ENCODE measurements around the gene ZNF821. TPM values are rescaled to one million over a fixed set of nuclear protein-coding genes. Genes with fewer than 3 reads are reported as not detected.

Gene ZNF821
- polyA plus RNA-seq, 1 of the 3 experiments (the other 2 are of a cell fraction): 8.8 TPM

DNA sequence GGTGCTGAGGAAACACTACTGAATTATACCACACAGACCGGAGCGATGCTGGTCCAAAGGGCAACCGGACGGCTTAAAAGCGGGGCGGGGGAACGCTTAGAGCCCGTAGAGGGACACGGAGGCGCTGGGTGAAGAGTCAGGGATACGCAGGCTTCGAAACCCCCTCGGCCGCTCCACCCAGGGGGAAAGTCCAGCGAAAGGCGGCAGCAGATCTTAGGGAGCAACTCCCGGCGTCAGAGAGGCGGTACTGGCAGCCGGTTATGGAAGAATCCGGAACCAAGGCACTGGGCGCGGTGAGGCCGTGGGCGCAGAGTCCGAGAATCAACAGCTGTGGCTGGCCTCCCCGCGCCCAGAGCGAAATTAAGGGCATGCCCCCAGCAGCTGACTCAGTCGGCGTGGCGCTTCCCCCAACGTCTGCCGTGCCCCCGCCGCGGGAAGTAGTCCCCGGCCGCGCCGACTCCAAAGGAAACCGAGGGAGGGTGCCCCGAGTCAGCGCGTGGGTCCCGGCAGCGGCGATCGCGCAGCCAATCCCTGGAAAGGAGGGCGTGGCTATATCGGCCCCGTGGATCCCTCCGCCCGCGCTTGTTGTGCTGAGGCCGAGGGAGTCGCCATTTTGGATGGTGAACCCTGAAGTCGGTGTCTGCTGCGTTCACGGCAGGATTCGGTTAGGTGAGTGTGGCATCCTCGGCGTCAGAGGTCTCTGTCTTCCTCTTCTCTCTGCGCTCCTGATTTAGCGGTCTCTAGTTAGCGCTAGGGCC, 11.1 kb upstream of the ZNF821 start, which contains the start of gene IST1:
IST1 (plus strand) TSS at position 611 of the 758 bp plus-strand sequence. CDS start 20,110 bp downstream, outside the sequence.
- no peaks in the 10 kb centered on the region for H3K9me3 ChIP-seq
- no peaks in the 10 kb centered on the region for H3K27me3 ChIP-seq (ENCODE audit: insufficient read depth)
- peak within 1 kb of the TSS; percentile 69 to 94 for H3K4me3 ChIP-seq (ENCODE audit: low read depth in 2 of 2, low read length in 1 of 2)
- H3K9me2 ChIP-seq: no peaks in the 10 kb centered on the region
- peaks cover 0 to 19% of the 10 kb centered on the region in 2 experiments for H3K36me3 ChIP-seq (replicated peaks in 1 of 2; ENCODE audit: control insufficient read depth in 1 of 2, insufficient read depth in 2 of 2, low read length in 1 of 2)
- H2AFZ ChIP-seq (ENCODE audit: low read depth): peak within 1 kb of the TSS; percentile 80
- H3K9ac ChIP-seq: peak within 1 kb of the TSS; percentile 98
- H3K79me2 ChIP-seq (ENCODE audit: insufficient read depth): peaks cover 47% of the 10 kb centered on the region
- peak within 1 kb of the TSS; percentile 90 for H3K4me2 ChIP-seq
- WGBS (ENCODE audit: low lambda C conversion rate): 1% methylated on average over 20 of the region's 67 CpGs
- POLR2A ChIA-PET: interaction anchor here (1.7 kb wide), 1 partner anchor 11 kb away, joined by 13 read pairs; the partner anchor contains the start of gene ZNF821
- H3F3A ChIP-seq (replicated peaks; ENCODE audit: insufficient read depth): peaks cover 13% of the 10 kb centered on the region
- peaks cover 5 to 6% of the 10 kb centered on the region in 2 experiments; a peak in 1 of 4 replicates for H3K4me1 ChIP-seq (ENCODE audit: control insufficient read depth in 1 of 2, insufficient read depth in 2 of 2, low read depth in 1 of 2, low read length in 1 of 2)
- CTCF ChIA-PET: interaction anchor here (0.7 to 8.1 kb wide), 3 partner anchors 12 to 87 kb away, joined by 3 to 59 read pairs (median 6); partner anchors contain the start of gene ZNF821
- H4K20me1 ChIP-seq (ENCODE audit: insufficient read depth): peaks cover 39% of the 10 kb centered on the region
- peak; percentile 98 for DNase-seq
- H3K27ac ChIP-seq (ENCODE audit: low read depth in 2 of 2, low read length in 1 of 2): peak within 1 kb of the TSS; percentile 90 to 94
- peak; percentile 59; the same call in 1 of the 2 replicates for TF ChIP-seq ELF1 (IDR thresholded peaks at IDR 0.05)
- no peak for TF ChIP-seq SMC3 (IDR thresholded peaks at IDR 0.05; ENCODE audit: low read depth, low read length)
- TF ChIP-seq, protein P1, sequence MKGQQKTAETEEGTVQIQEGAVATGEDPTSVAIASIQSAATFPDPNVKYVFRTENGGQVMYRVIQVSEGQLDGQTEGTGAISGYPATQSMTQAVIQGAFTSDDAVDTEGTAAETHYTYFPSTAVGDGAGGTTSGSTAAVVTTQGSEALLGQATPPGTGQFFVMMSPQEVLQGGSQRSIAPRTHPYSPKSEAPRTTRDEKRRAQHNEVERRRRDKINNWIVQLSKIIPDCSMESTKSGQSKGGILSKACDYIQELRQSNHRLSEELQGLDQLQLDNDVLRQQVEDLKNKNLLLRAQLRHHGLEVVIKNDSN (IDR thresholded peaks at IDR 0.05; ENCODE audit: borderline replicate concordance, low read depth): no peak
- TF ChIP-seq, protein P2, sequence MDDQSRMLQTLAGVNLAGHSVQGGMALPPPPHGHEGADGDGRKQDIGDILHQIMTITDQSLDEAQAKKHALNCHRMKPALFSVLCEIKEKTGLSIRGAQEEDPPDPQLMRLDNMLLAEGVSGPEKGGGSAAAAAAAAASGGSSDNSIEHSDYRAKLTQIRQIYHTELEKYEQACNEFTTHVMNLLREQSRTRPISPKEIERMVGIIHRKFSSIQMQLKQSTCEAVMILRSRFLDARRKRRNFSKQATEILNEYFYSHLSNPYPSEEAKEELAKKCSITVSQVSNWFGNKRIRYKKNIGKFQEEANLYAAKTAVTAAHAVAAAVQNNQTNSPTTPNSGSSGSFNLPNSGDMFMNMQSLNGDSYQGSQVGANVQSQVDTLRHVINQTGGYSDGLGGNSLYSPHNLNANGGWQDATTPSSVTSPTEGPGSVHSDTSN (IDR thresholded peaks at IDR 0.05): peak; percentile 80
- no peak for TF ChIP-seq MEF2A (IDR thresholded peaks at IDR 0.05; ENCODE audit: borderline replicate concordance, low read depth)
- TF ChIP-seq FOXM1 (IDR thresholded peaks at IDR 0.05; ENCODE audit: low read depth): no peak; the same call in 1 of the 2 replicates
- no peak for TF ChIP-seq EZH2phosphoT487 (IDR thresholded peaks at IDR 0.05; ENCODE audit: borderline replicate concordance, low read depth)
- TF ChIP-seq POLR2AphosphoS5 (IDR thresholded peaks at IDR 0.05; ENCODE audit: low read depth, low read length): peak; percentile 84; the same call in 1 of the 2 replicates
- TF ChIP-seq, protein P3, sequence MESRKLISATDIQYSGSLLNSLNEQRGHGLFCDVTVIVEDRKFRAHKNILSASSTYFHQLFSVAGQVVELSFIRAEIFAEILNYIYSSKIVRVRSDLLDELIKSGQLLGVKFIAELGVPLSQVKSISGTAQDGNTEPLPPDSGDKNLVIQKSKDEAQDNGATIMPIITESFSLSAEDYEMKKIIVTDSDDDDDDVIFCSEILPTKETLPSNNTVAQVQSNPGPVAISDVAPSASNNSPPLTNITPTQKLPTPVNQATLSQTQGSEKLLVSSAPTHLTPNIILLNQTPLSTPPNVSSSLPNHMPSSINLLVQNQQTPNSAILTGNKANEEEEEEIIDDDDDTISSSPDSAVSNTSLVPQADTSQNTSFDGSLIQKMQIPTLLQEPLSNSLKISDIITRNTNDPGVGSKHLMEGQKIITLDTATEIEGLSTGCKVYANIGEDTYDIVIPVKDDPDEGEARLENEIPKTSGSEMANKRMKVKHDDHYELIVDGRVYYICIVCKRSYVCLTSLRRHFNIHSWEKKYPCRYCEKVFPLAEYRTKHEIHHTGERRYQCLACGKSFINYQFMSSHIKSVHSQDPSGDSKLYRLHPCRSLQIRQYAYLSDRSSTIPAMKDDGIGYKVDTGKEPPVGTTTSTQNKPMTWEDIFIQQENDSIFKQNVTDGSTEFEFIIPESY (IDR thresholded peaks at IDR 0.05; ENCODE audit: borderline replicate concordance, low read depth): 0 out of 2 replicates have a peak, but pooled peaks have one; percentile 45
- peak; percentile 47 for TF ChIP-seq GABPA (IDR thresholded peaks at IDR 0.05; ENCODE audit: low read depth)
- peak; percentile 57; the same call in 1 of the 2 replicates for TF ChIP-seq FOSL2 (IDR thresholded peaks at IDR 0.05; ENCODE audit: borderline replicate concordance, low read depth)
- TF ChIP-seq, protein P4, sequence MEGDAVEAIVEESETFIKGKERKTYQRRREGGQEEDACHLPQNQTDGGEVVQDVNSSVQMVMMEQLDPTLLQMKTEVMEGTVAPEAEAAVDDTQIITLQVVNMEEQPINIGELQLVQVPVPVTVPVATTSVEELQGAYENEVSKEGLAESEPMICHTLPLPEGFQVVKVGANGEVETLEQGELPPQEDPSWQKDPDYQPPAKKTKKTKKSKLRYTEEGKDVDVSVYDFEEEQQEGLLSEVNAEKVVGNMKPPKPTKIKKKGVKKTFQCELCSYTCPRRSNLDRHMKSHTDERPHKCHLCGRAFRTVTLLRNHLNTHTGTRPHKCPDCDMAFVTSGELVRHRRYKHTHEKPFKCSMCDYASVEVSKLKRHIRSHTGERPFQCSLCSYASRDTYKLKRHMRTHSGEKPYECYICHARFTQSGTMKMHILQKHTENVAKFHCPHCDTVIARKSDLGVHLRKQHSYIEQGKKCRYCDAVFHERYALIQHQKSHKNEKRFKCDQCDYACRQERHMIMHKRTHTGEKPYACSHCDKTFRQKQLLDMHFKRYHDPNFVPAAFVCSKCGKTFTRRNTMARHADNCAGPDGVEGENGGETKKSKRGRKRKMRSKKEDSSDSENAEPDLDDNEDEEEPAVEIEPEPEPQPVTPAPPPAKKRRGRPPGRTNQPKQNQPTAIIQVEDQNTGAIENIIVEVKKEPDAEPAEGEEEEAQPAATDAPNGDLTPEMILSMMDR (IDR thresholded peaks at IDR 0.05): no peak
- peak; percentile 84 for TF ChIP-seq MXI1 (IDR thresholded peaks at IDR 0.05; ENCODE audit: low read depth, low read length)
- TF ChIP-seq SIN3A (IDR thresholded peaks at IDR 0.05; ENCODE audit: borderline replicate concordance, low read depth, low read length): peak; percentile 73; the same call in 1 of the 2 replicates
- TF ChIP-seq, protein P5, sequence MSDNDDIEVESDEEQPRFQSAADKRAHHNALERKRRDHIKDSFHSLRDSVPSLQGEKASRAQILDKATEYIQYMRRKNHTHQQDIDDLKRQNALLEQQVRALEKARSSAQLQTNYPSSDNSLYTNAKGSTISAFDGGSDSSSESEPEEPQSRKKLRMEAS (IDR thresholded peaks at IDR 0.05; ENCODE audit: low read depth): peak; percentile 86
- peak; percentile 29; the same call in 1 of the 2 replicates for TF ChIP-seq RFX5 (IDR thresholded peaks at IDR 0.05; ENCODE audit: low read length)
- peak; percentile 46 for TF ChIP-seq NRF1 (IDR thresholded peaks at IDR 0.05; ENCODE audit: low read depth, low read length)
- TF ChIP-seq TAF1 (IDR thresholded peaks at IDR 0.05; ENCODE audit: borderline replicate concordance, low read depth, low read length): peak; percentile 93
- peak; percentile 98 for TF ChIP-seq CHD2 (IDR thresholded peaks at IDR 0.05; ENCODE audit: low read length, partially characterized antibody)
- peak; percentile 17; the same call in 1 of the 2 replicates for TF ChIP-seq NFIC (IDR thresholded peaks at IDR 0.05; ENCODE audit: borderline replicate concordance)
- peak; percentile 45; the same call in 1 of the 2 replicates for TF ChIP-seq FOXJ3 (CRISPR knock-in tag; IDR thresholded peaks at IDR 0.05)
- TF ChIP-seq, protein P6, sequence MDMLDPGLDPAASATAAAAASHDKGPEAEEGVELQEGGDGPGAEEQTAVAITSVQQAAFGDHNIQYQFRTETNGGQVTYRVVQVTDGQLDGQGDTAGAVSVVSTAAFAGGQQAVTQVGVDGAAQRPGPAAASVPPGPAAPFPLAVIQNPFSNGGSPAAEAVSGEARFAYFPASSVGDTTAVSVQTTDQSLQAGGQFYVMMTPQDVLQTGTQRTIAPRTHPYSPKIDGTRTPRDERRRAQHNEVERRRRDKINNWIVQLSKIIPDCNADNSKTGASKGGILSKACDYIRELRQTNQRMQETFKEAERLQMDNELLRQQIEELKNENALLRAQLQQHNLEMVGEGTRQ (IDR thresholded peaks at IDR 0.05; ENCODE audit: borderline replicate concordance, low read depth, low read length): no peak
- TF ChIP-seq RAD21 (IDR thresholded peaks at IDR 0.05; ENCODE audit: low read length): no peak
- TF ChIP-seq RXRA (IDR thresholded peaks at IDR 0.05; ENCODE audit: borderline replicate concordance, low read depth): peak; percentile 73
- TF ChIP-seq TCF12 (IDR thresholded peaks at IDR 0.05): peak; percentile 41; the same call in 1 of the 2 replicates
- 0 out of 2 replicates have a peak, but pooled peaks have one; percentile 46 for TF ChIP-seq TEAD4 (IDR thresholded peaks at IDR 0.05; ENCODE audit: borderline replicate concordance, insufficient read depth)

Data from SK-N-SH (cell line).